SK-N-SH treated with all-trans-retinoic acid at 6 μM for 48 hours (cell line): ENCODE measurements around the gene EMC8.

Experiments used
- ARNTL ChIP-seq: fragments of 450-650 bp; formaldehyde crosslinking; IDR thresholded peaks from 2 replicates; pipeline ENCODE4 v1.5.0; 2020; ENCODE audit warnings: low read depth, mild to moderate bottlenecking, moderate library complexity, borderline replicate concordance
- BACH2 ChIP-seq: fragments of 250-450 bp; sonication (Bioruptor Pico); IDR thresholded peaks from 2 replicates; pipeline ENCODE4 v1.9.0; 2021; ENCODE audit warnings: mild to moderate bottlenecking, borderline replicate concordance
- CSDC2 ChIP-seq: fragments of 250-450 bp; sonication (Bioruptor Pico); IDR thresholded peaks from 2 replicates; pipeline ENCODE4 v1.5.0; 2020; ENCODE audit warnings: mild to moderate bottlenecking, moderate library complexity
- ESRRG ChIP-seq: fragments of 250-450 bp; sonication (Bioruptor Pico); IDR thresholded peaks from 2 replicates; pipeline ENCODE4 v1.6.1; 2021; ENCODE audit warnings: mild to moderate bottlenecking
- PPARA ChIP-seq: fragments of 250-450 bp; sonication (Bioruptor Pico); IDR thresholded peaks from 2 replicates; pipeline ENCODE4 v1.5.0; 2020; ENCODE audit warnings: mild to moderate bottlenecking, borderline replicate concordance
- ZNF70 ChIP-seq: fragments of 450-650 bp; formaldehyde crosslinking; IDR thresholded peaks from 2 replicates; pipeline ENCODE4 v1.5.0; 2020; ENCODE audit warnings: mild to moderate bottlenecking, moderate library complexity
- TF ChIP-seq, protein P1 (sequence below): fragments of 250-450 bp; sonication (Bioruptor Pico); IDR thresholded peaks from 2 replicates; pipeline ENCODE4 v1.5.1; 2020; ENCODE audit warnings: low read depth, mild to moderate bottlenecking, moderate library complexity
- TF ChIP-seq, protein P2 (sequence below): fragments of 250-450 bp; sonication (Bioruptor Pico); IDR thresholded peaks from 2 replicates; pipeline ENCODE4 v1.8.0; 2021; ENCODE audit warnings: low read depth, mild to moderate bottlenecking, moderate library complexity, borderline replicate concordance
- TF ChIP-seq, protein P3 (sequence below): fragments of 250-450 bp; sonication (Bioruptor Pico); IDR thresholded peaks from 2 replicates; pipeline ENCODE4 v1.8.0; 2020; ENCODE audit warnings: mild to moderate bottlenecking, moderate library complexity, borderline replicate concordance

DNA sequence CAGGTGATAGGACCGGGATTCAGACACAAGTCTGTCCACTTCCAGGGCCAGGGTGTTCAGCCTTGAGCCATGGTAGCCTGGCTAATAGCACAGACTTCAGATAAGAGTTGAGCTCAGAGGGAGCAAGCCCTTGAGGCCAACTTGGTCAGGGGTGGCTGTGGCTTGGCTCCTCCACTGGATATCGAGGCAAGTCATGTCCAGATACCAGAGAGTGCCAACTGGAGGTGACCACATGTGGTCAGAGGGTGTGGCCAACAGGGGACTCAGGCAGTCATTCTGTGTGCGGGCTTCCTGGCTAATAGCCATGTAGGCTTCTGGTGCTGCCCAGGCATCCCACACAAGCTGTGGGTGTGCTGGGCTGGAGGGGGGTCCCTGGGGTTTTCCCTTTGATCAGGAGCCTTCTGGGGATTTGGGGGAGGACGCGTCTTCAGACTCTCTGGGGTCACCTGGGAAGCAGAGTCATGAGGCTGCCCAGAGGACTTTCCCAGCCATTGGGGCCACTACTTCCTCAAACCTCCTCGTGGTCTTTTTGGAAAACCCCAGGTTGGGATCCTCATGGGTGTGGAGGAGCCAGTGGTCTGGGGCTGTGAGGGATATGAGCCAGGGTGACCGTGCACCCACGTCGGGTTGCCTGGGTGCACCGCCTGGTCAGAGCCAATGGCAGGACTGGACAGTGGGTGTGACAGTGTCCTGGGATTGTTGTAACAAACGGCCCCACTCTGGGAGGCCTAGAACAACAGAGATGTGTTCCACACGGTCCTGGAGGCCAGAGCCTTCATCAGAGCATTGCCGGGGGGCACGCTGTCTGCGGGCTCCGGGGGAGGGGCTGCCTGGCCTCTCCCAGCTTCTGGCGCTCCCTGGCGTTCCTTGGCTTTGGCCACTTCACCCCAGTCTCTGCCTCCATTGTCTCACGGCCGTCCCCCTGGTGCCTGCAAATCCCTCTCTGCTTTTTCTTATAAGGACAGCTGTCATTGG, 25.1 kb upstream of the EMC8 start:
- TF ChIP-seq PPARA (CRISPR knock-in tag) (no peak), ZNF70 (no peak), CSDC2 (no peak), ESRRG (CRISPR knock-in tag) (no peak), ARNTL (CRISPR knock-in tag) (no peak), BACH2 (CRISPR knock-in tag) (no peak)
- TF ChIP-seq, protein P1, sequence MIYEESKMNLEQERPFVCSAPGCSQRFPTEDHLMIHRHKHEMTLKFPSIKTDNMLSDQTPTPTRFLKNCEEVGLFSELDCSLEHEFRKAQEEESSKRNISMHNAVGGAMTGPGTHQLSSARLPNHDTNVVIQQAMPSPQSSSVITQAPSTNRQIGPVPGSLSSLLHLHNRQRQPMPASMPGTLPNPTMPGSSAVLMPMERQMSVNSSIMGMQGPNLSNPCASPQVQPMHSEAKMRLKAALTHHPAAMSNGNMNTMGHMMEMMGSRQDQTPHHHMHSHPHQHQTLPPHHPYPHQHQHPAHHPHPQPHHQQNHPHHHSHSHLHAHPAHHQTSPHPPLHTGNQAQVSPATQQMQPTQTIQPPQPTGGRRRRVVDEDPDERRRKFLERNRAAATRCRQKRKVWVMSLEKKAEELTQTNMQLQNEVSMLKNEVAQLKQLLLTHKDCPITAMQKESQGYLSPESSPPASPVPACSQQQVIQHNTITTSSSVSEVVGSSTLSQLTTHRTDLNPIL, result no peak
- TF ChIP-seq, protein P2, sequence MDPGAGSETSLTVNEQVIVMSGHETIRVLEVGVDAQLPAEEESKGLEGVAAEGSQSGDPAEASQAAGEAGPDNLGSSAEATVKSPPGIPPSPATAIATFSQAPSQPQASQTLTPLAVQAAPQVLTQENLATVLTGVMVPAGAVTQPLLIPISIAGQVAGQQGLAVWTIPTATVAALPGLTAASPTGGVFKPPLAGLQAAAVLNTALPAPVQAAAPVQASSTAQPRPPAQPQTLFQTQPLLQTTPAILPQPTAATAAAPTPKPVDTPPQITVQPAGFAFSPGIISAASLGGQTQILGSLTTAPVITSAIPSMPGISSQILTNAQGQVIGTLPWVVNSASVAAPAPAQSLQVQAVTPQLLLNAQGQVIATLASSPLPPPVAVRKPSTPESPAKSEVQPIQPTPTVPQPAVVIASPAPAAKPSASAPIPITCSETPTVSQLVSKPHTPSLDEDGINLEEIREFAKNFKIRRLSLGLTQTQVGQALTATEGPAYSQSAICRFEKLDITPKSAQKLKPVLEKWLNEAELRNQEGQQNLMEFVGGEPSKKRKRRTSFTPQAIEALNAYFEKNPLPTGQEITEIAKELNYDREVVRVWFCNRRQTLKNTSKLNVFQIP, result no peak
- TF ChIP-seq, protein P3, sequence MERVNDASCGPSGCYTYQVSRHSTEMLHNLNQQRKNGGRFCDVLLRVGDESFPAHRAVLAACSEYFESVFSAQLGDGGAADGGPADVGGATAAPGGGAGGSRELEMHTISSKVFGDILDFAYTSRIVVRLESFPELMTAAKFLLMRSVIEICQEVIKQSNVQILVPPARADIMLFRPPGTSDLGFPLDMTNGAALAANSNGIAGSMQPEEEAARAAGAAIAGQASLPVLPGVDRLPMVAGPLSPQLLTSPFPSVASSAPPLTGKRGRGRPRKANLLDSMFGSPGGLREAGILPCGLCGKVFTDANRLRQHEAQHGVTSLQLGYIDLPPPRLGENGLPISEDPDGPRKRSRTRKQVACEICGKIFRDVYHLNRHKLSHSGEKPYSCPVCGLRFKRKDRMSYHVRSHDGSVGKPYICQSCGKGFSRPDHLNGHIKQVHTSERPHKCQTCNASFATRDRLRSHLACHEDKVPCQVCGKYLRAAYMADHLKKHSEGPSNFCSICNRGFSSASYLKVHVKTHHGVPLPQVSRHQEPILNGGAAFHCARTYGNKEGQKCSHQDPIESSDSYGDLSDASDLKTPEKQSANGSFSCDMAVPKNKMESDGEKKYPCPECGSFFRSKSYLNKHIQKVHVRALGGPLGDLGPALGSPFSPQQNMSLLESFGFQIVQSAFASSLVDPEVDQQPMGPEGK (CRISPR knock-in tag), result no peak
